Spleen (tissue), 11 donors: ENCODE measurements around the gene DAB2IP. TPM values are rescaled to one million over a fixed set of nuclear protein-coding genes. Genes with fewer than 3 reads are reported as not detected.
A peak's percentile ranks its signal among the peaks of the same experiment; 100 is the strongest.

Experiments used
- DNase-seq: peaks from one replicate; pipeline ENCODE4 v3.0.0-alpha.2; 2020
- H3K27ac ChIP-seq, 8 donors: fragments of 200-600 bp; sonication (generic) in 7 of 8; 1 replicate in 4 of 8; 2 replicates in 4 of 8; pipeline versions ENCODE4 v1.5.0 to v1.8.0; 2016 to 2021; ENCODE audit warnings: inconsistent platforms in 4 of 8, mild to moderate bottlenecking in 4 of 8, moderate library complexity in 1 of 8
- H3K27me3 ChIP-seq, 7 donors: fragments of 200-600 bp; sonication (generic) in 6 of 7; replicated peaks in 1 of 7; 1 replicate in 4 of 7; 2 replicates in 3 of 7; pipeline versions ENCODE4 v1.5.0 to v1.8.0; 2016 to 2021; ENCODE audit warnings: inconsistent platforms in 3 of 7, mild to moderate bottlenecking in 1 of 7
- H3K36me3 ChIP-seq, 6 donors: fragments of 200-600 bp; sonication (generic) in 5 of 6; 1 replicate in 4 of 6; 2 replicates in 2 of 6; pipeline versions ENCODE4 v1.5.0 to v1.8.0; 2016 to 2021; ENCODE audit warnings: inconsistent platforms in 2 of 6
- H3K4me1 ChIP-seq, 6 donors: fragments of 200-600 bp; sonication (generic) in 5 of 6; 1 replicate in 3 of 6; 2 replicates in 3 of 6; pipeline versions ENCODE4 v1.5.0 to v1.8.0; 2016 to 2021; ENCODE audit warnings: inconsistent platforms in 3 of 6
- H3K4me3 ChIP-seq, 8 donors: fragments of 200-600 bp; sonication (generic) in 7 of 8; 1 replicate in 4 of 8; 2 replicates in 4 of 8; pipeline versions ENCODE4 v1.5.0 to v1.8.0; 2016 to 2021; ENCODE audit warnings: inconsistent platforms in 4 of 8, mild to moderate bottlenecking in 4 of 8, moderate library complexity in 2 of 8
- H3K9me3 ChIP-seq, 8 donors: fragments of 200-600 bp; sonication (generic) in 7 of 8; 1 replicate in 4 of 8; 2 replicates in 4 of 8; pipeline versions ENCODE4 v1.5.0 to v1.8.0; 2016 to 2021; ENCODE audit warnings: inconsistent platforms in 4 of 8
- POLR2A ChIP-seq, 3 donors: fragments of 450-650 bp; IDR thresholded peaks; one replicate each; pipeline ENCODE4 v1.5.1; 2017; ENCODE audit warnings: antibody characterized with exemption in 3 of 3, mild to moderate bottlenecking in 1 of 3
- POLR2AphosphoS5 ChIP-seq, 3 donors: sonication (generic); formaldehyde crosslinking; IDR thresholded peaks; one replicate each; pipeline ENCODE4 v1.5.1; 2017; ENCODE audit warnings: antibody characterized with exemption in 3 of 3
- WGBS, 5 donors: extraction: QIAGEN DNeasy Blood & Tissue Kit in 3 of 5; methylation state at CpG; one replicate each; pipeline versions ENCODE4 v1.1.5 to v1.1.7; 2013 to 2018; 5-methylcytosine and 5-hydroxymethylcytosine counted together
- intact Hi-C: fragments of 100-400 bp; cut with DNase I; formaldehyde crosslinking; loops from one replicate; pipeline ENCODE4 v1.15.0; 2023; ENCODE audit warnings: low total_unique reads
- polyA plus RNA-seq, 3 donors: library from polyadenylated mRNA; stranded (reverse); fragments of 200-250 nt; gene quantifications; one replicate each; pipeline ENCODE4 v1.2.1, GENCODE V29; 2013
- total RNA-seq, 7 donors: library from RNA; depleted of rRNA in 3 of 7; stranded (reverse); fragments of >200 nt in 3 of 7; fragmentation: NEBNext Ultra II Directional in 4 of 7; extraction: Animal tissue kit (Norgen Biotek cat#: 25700) in 4 of 7; gene quantifications; one replicate each; pipeline versions ENCODE4 v1.1.0 to v1.2.1, GENCODE V29; 2016 to 2021
- TF ChIP-seq, protein P1 (sequence below), 11 experiments: fragments of 200-600 bp in 7 of 11; fragments of 450-650 bp in 4 of 11; sonication (generic) in 4 of 11; IDR thresholded peaks in 8 of 11; conservative IDR thresholded peaks in 3 of 11; 1 replicate in 7 of 11; 2 replicates in 4 of 11; pipeline versions ENCODE4 v1.4.0 to v1.8.0; 2016 to 2021; ENCODE audit warnings: antibody characterized with exemption in 11 of 11, inconsistent platforms in 4 of 11, mild to moderate bottlenecking in 1 of 11
- donor health status: healthy with polysubstance abuse.
- donor health status: DM: no; HTN: no; CAD: no; lungs with moderate emphysema.
- donor health status: DM: no; HTN: no; CAD: no.
- donor health status: Bipolar disorder and iron deficiency.
- donor health status: healthy.
- donor health status: DM: no; HTN: no; CAD: no.
- donor health status: DM: yes; HTN: yes; CAD: no.

Gene DAB2IP
- total and polyA plus RNA-seq, 10 donors, result 5.0 to 83.0 (median 38.1) TPM

DNA sequence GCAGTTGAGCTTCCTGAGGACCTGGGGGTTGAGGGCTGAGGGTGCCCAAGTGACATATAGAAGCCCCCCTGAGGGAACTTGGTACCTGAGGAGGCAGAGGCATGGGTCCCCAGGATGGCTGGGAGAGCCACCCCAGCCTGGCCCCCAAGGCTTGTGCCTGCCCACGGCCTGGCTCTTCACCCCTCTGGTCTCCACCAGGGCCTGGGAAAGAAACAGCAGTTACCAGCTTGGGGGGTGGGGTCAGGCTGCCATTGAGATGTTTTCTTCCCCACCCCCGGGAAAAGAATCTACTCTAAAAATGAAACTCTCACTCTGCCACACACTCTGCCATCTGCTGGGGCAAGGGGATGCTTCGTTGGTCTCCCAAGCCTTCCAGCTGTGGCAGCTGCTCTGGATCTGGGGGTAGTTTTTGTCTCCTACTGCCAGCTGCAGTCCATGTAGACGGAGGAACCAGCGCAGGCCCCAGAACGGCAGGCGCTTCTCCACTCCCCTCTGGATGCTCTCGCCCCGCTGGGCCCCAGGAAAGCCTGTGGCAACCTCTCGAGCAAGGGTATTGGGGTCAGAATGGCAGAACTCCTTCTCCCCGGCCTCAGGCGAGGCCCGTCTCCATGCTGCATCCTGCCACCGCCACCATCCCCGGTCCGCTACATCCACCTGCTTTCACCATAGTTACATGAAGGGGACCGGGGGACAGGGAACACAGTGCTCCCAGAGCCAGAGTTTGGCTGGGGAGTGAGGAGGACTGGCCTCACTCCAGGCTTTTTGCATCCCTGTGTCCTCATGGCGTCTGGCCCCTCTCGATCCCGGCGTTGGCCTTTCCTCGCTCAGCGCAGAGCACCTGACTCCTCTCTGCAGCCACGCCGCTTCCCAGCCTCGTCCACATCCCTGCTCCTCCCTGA lies 123.5 kb downstream of the DAB2IP start:
- intact Hi-C loops, result no loop called here
- WGBS, 5 donors, result 87 to 91% (median 87%) methylated on average over 23 to 26 of the region's 26 CpGs
- peak overlapping the region in 3 of 8 donors; percentile 55 to 74 (median 69) for H3K27ac ChIP-seq
- peaks cover 5 to 59% (median 39%) of the 10 kb centered on the region in 6 donors for H3K4me1 ChIP-seq
- no peaks in the 10 kb centered on the region for H3K27me3 ChIP-seq
- H3K4me3 ChIP-seq, result no peak overlapping the region
- TF ChIP-seq, protein P1, sequence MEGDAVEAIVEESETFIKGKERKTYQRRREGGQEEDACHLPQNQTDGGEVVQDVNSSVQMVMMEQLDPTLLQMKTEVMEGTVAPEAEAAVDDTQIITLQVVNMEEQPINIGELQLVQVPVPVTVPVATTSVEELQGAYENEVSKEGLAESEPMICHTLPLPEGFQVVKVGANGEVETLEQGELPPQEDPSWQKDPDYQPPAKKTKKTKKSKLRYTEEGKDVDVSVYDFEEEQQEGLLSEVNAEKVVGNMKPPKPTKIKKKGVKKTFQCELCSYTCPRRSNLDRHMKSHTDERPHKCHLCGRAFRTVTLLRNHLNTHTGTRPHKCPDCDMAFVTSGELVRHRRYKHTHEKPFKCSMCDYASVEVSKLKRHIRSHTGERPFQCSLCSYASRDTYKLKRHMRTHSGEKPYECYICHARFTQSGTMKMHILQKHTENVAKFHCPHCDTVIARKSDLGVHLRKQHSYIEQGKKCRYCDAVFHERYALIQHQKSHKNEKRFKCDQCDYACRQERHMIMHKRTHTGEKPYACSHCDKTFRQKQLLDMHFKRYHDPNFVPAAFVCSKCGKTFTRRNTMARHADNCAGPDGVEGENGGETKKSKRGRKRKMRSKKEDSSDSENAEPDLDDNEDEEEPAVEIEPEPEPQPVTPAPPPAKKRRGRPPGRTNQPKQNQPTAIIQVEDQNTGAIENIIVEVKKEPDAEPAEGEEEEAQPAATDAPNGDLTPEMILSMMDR (IDR thresholded peaks at IDR 0.05 in 8 of 11, conservative IDR thresholded peaks at IDR 0.05 in 3 of 11), result no peak
- TF ChIP-seq POLR2A (IDR thresholded peaks at IDR 0.05) (no peak), POLR2AphosphoS5 (IDR thresholded peaks at IDR 0.05) (no peak)
- peaks cover 0 to 92% (median 18%) of the 10 kb centered on the region in 6 donors for H3K36me3 ChIP-seq
- H3K9me3 ChIP-seq, result peaks cover 0 to 9% (median 0%) of the 10 kb centered on the region in 8 donors
- no peak for DNase-seq

DNA sequence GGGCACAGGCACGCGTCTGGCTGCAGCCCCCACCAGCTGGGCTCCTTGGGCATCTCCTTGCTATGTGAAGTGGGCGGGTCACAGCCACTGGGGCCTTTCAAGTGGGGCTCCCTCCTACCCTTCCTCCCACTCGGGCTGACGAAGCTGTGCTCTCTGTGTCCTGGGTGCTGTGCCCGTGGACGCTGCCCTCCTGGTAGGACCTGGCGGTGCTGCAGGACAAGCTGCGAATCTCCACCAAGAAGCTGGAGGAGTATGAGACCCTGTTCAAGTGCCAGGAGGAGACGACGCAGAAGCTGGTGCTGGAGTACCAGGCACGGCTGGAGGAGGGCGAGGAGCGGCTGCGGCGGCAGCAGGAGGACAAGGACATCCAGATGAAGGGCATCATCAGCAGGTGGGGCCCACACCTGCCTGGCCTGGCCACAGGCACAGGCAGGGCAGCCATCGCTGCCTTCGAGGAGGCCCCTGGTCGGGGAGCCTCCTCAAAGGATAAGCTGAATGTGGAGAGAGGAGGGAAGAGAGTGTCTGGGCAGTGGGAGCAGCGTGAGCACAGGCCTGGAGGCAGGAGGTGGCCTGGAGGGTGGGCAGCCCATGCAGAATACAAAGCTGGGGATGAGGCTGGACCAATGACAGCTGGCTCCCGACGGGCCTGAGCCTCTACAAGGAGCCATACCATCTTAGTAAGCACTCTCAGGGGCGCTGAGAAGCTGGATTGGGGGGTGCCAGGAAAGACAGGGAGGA lies 124.7 kb downstream of the DAB2IP start:
- 90 to 98% (median 91%) methylated on average over 21 to 23 of the region's 23 CpGs for WGBS, 5 donors
- intact Hi-C loops, result no loop called here
- DNase-seq, result peak; percentile 61

DNA sequence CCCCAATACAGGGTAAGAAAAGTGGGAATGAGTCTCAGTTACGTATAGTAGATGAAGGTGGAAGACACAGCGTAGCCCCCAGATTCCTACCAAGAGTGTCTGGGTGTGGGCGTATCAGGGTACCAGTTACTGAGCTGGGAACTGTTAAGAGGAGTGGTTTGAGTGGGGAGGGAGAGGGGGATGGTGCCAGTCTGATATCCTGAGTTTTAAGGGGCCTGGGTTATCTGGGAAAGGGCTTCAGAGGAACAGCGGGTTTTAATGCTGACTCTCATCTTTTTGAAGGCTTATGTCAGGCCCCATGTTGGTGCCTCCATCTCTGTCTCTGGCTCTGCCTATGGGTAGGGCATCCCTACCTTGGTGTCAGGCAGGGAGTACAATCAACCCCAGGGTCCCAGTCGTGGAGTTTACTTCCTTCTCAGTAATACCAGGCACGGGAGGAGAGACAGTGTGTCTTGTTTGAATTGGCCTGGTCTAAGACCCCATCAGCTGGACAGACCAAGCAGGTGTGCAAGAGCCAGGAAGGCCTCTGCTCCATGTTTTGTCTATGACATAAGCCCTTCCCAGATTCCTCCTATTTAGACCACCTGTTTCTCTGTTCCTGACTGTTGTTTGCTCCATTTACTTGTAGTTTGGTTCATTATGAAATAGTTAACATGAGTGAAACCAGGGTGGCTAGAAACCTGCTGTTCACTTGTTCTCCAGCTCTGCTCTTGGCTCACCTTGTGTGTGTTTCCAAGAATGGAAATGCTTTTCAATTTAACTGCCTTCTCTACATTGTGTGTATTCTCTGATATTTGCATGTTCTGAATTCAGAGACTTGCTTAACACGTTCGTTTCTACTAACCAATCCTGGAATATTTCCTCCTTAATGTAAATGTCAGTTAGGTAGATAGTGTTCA lies 125.6 kb downstream of the DAB2IP start:
- Histone ChIP-seq H3K36me3 (peaks cover 0 to 92% (median 32%) of the 10 kb centered on the region in 6 donors), H3K4me3 (no peak overlapping the region), H3K27me3 (no peaks in the 10 kb centered on the region), H3K27ac (no peak overlapping the region), H3K9me3 (peaks cover 0 to 9% (median 0%) of the 10 kb centered on the region in 8 donors), H3K4me1 (peaks cover 5 to 42% (median 23%) of the 10 kb centered on the region in 6 donors)
- no peak for DNase-seq
- intact Hi-C loops, result no loop called here
- 81 to 93% (median 86%) methylated on average over 8 of the region's 8 CpGs for WGBS, 5 donors
- TF ChIP-seq POLR2A (IDR thresholded peaks at IDR 0.05) (no peak), POLR2AphosphoS5 (IDR thresholded peaks at IDR 0.05) (no peak)
- TF ChIP-seq, protein P1 (IDR thresholded peaks at IDR 0.05 in 8 of 11, conservative IDR thresholded peaks at IDR 0.05 in 3 of 11), result no peak

More for the DNA sequence above, 124.7 kb downstream of the DAB2IP start:
- peaks cover 0 to 9% (median 0%) of the 10 kb centered on the region in 8 donors for H3K9me3 ChIP-seq
- H3K4me1 ChIP-seq, result peaks cover 5 to 50% (median 30%) of the 10 kb centered on the region in 6 donors
- H3K27me3 ChIP-seq, result no peaks in the 10 kb centered on the region
- H3K4me3 ChIP-seq, result no peak overlapping the region
- TF ChIP-seq POLR2A (IDR thresholded peaks at IDR 0.05), result no peak
- peak in 2 of 3 donors; percentile 7 to 46 for TF ChIP-seq POLR2AphosphoS5 (IDR thresholded peaks at IDR 0.05)
- TF ChIP-seq, protein P1 (IDR thresholded peaks at IDR 0.05 in 8 of 11, conservative IDR thresholded peaks at IDR 0.05 in 3 of 11), result no peak
- H3K27ac ChIP-seq, result no peak overlapping the region
- H3K36me3 ChIP-seq, result peaks cover 0 to 92% (median 24%) of the 10 kb centered on the region in 6 donors
